ENCODE measurements around the gene LARP1. TPM values are rescaled to one million over a fixed set of nuclear protein-coding genes. Genes with fewer than 3 reads are reported as not detected.
A peak's percentile ranks its signal among the peaks of the same experiment; 100 is the strongest.

Gene LARP1
- total RNA-seq, 2 donors from 2014 or later, result 99.8 to 129 TPM

GRCh38 chr5:154709368-154710305 is 45.5 kb upstream of the LARP1 start:
- H3K36me3 ChIP-seq, result no peaks in the 10 kb centered on the region
- DNase-seq (ENCODE audit: low spot score), result no peak
- H3K4me1 ChIP-seq (ENCODE audit: control insufficient read depth in 1 of 2, low read depth in 2 of 2), result peaks cover 11 to 15% of the 10 kb centered on the region in 2 donors
- H3K9me3 ChIP-seq, result no peaks in the 10 kb centered on the region
- no peak for TF ChIP-seq CTCF (IDR thresholded peaks at IDR 0.05)
- H3K4me3 ChIP-seq, result no peak overlapping the region
- H3K27me3 ChIP-seq (replicated peaks; ENCODE audit: insufficient read depth), result no peaks in the 10 kb centered on the region
- no peak overlapping the region for H3K27ac ChIP-seq
- ATAC-seq (ENCODE audit: insufficient number of reproducible peaks, low FRiP score, low read depth), result no peak

- Histone ChIP-seq H3K27ac (no peak overlapping the region), H3K9me3 (no peaks in the 10 kb centered on the region), H3K4me1 (ENCODE audit: control insufficient read depth in 1 of 2, low read depth in 2 of 2) (peaks cover 11 to 28% of the 10 kb centered on the region in 2 donors), H3K36me3 (no peaks in the 10 kb centered on the region), H3K4me3 (no peak overlapping the region), H3K27me3 (replicated peaks; ENCODE audit: insufficient read depth) (no peaks in the 10 kb centered on the region)
- no peak for TF ChIP-seq CTCF (IDR thresholded peaks at IDR 0.05)
- DNase-seq (ENCODE audit: low spot score), result no peak
- no peak for ATAC-seq (ENCODE audit: insufficient number of reproducible peaks, low FRiP score, low read depth)
Observed at GRCh38 chr5:154712518-154713437, 42.4 kb upstream of the LARP1 start.

GRCh38 chr5:154713615-154714125 is 41.5 kb upstream of the LARP1 start:
- no peak for DNase-seq (ENCODE audit: low spot score)

GRCh38 chr5:154714266-154714986 is 40.8 kb upstream of the LARP1 start:
- ATAC-seq (ENCODE audit: insufficient number of reproducible peaks, low FRiP score, low read depth), result no peak

More at GRCh38 chr5:154713615-154714125, 41.5 kb upstream of the LARP1 start:
- Histone ChIP-seq H3K27me3 (replicated peaks; ENCODE audit: insufficient read depth) (no peaks in the 10 kb centered on the region), H3K4me3 (no peak overlapping the region), H3K9me3 (no peaks in the 10 kb centered on the region), H3K4me1 (ENCODE audit: control insufficient read depth in 1 of 2, low read depth in 2 of 2) (peaks cover 11 to 28% of the 10 kb centered on the region in 2 donors), H3K27ac (no peak overlapping the region), H3K36me3 (no peaks in the 10 kb centered on the region)
- no peak for ATAC-seq (ENCODE audit: insufficient number of reproducible peaks, low FRiP score, low read depth)
- no peak for TF ChIP-seq CTCF (IDR thresholded peaks at IDR 0.05)

More at GRCh38 chr5:154714266-154714986, 40.8 kb upstream of the LARP1 start:
- H3K4me1 ChIP-seq (ENCODE audit: control insufficient read depth in 1 of 2, low read depth in 2 of 2), result peaks cover 11 to 28% of the 10 kb centered on the region in 2 donors
- TF ChIP-seq CTCF (IDR thresholded peaks at IDR 0.05), result no peak
- peak overlapping the region in 1 of 2 donors; percentile 19 for H3K27ac ChIP-seq
- H3K36me3 ChIP-seq, result no peaks in the 10 kb centered on the region
- no peaks in the 10 kb centered on the region for H3K9me3 ChIP-seq
- peak overlapping the region; percentile 41 for H3K4me3 ChIP-seq
- no peaks in the 10 kb centered on the region for H3K27me3 ChIP-seq (replicated peaks; ENCODE audit: insufficient read depth)
- DNase-seq (ENCODE audit: low spot score), result no peak
